H9 (cell line): ENCODE data around the gene PRRX1. TPM values are rescaled to one million over a fixed set of nuclear protein-coding genes. Genes with fewer than 3 reads are reported as not detected.

Experiments used
- DNase-seq: peaks from one replicate; pipeline ENCODE4 v3.0.0-alpha.2; 2017
- H2AFZ ChIP-seq: one replicate; pipeline ENCODE4 v1.6.1; 2013; ENCODE audit warnings: mild to moderate bottlenecking, low read length, control low read depth, moderate library complexity
- H2AK5ac ChIP-seq: 2 replicates; pipeline ENCODE4 v1.6.1; 2013; ENCODE audit warnings: low read length, control low read depth, mixed read lengths; ENCODE audit not compliant: insufficient read length
- H2BK120ac ChIP-seq: one replicate; pipeline ENCODE4 v1.6.1; 2013; ENCODE audit warnings: low read depth, mild to moderate bottlenecking, low read length, control low read depth, inconsistent platforms; ENCODE audit not compliant: poor library complexity, severe bottlenecking
- H2BK12ac ChIP-seq: 2 replicates; pipeline ENCODE4 v1.6.1; 2013; ENCODE audit warnings: low read length, control low read depth, mixed read lengths, low read depth; ENCODE audit not compliant: insufficient read length
- H2BK15ac ChIP-seq: 2 replicates; pipeline ENCODE4 v1.6.1; 2013; ENCODE audit warnings: low read depth, low read length, control low read depth
- H2BK20ac ChIP-seq: one replicate; pipeline ENCODE4 v1.6.1; 2013; ENCODE audit warnings: low read depth, mild to moderate bottlenecking, low read length, control low read depth, inconsistent platforms; ENCODE audit not compliant: poor library complexity, severe bottlenecking
- H2BK5ac ChIP-seq: 2 replicates; pipeline ENCODE4 v1.6.1; 2013; ENCODE audit warnings: low read length, control low read depth, mixed read lengths; ENCODE audit not compliant: insufficient read length
- H3K14ac ChIP-seq: 2 replicates; pipeline ENCODE4 v1.6.1; 2013; ENCODE audit warnings: low read length, control low read depth; ENCODE audit not compliant: insufficient read depth
- H3K18ac ChIP-seq: 2 replicates; pipeline ENCODE4 v1.6.1; 2013; ENCODE audit warnings: low read depth, mild to moderate bottlenecking, mixed read lengths, low read length, control low read depth; ENCODE audit not compliant: insufficient read length
- H3K23ac ChIP-seq: 2 replicates; pipeline ENCODE4 v1.6.1; 2013; ENCODE audit warnings: low read length, control low read depth, mixed read lengths, low read depth; ENCODE audit not compliant: insufficient read length
- H3K23me2 ChIP-seq: 2 replicates; pipeline ENCODE4 v1.6.1; 2013; ENCODE audit warnings: low read depth, mild to moderate bottlenecking, mixed read lengths, low read length, control low read depth; ENCODE audit not compliant: insufficient read length, poor library complexity, severe bottlenecking
- H3K27ac ChIP-seq: 2 replicates; pipeline ENCODE4 v1.5.1; 2013; ENCODE audit warnings: low read length, control low read depth, mixed read lengths, low read depth; ENCODE audit not compliant: insufficient read length
- H3K27me3 ChIP-seq: 2 replicates; pipeline ENCODE4 v1.6.1; 2013; ENCODE audit warnings: low read length, control low read depth, inconsistent platforms; ENCODE audit not compliant: insufficient read depth
- H3K4ac ChIP-seq: 2 replicates; pipeline ENCODE4 v1.6.1; 2013; ENCODE audit warnings: low read depth, mild to moderate bottlenecking, control low read depth, inconsistent platforms, low read length, moderate library complexity
- H3K4me1 ChIP-seq: 2 replicates; pipeline ENCODE4 v1.6.1; 2013; ENCODE audit warnings: low read length, control low read depth, inconsistent platforms; ENCODE audit not compliant: insufficient read depth
- H3K4me2 ChIP-seq: 2 replicates; pipeline ENCODE4 v1.6.1; 2013; ENCODE audit warnings: low read length, control low read depth, mixed read lengths; ENCODE audit not compliant: insufficient read length, insufficient read depth
- H3K56ac ChIP-seq: 2 replicates; pipeline ENCODE4 v1.6.1; 2013; ENCODE audit warnings: low read depth, mild to moderate bottlenecking, mixed read lengths, low read length, control low read depth; ENCODE audit not compliant: insufficient read length
- H3K79me1 ChIP-seq: 2 replicates; pipeline ENCODE4 v1.6.1; 2013; ENCODE audit warnings: low read depth, mild to moderate bottlenecking, moderate library complexity, low read length, control low read depth, inconsistent platforms; ENCODE audit not compliant: insufficient read depth, poor library complexity, severe bottlenecking
- H3K79me2 ChIP-seq: 2 replicates; pipeline ENCODE4 v1.6.1; 2013; ENCODE audit warnings: low read length, control low read depth, inconsistent platforms; ENCODE audit not compliant: insufficient read depth
- H3K9ac ChIP-seq: 2 replicates; pipeline ENCODE4 v1.6.1; 2013; ENCODE audit warnings: low read length, control low read depth, mixed read lengths; ENCODE audit not compliant: insufficient read length; ENCODE audit errors: extremely low read depth
- H3K9me3 ChIP-seq: one replicate; pipeline ENCODE4 v1.6.1; 2013; ENCODE audit warnings: low read depth, low read length, inconsistent platforms; ENCODE audit not compliant: control insufficient read depth
- H3T11ph ChIP-seq: one replicate; pipeline ENCODE4 v1.6.1; 2013; ENCODE audit warnings: mild to moderate bottlenecking, low read length, control low read depth, inconsistent platforms
- H4K20me1 ChIP-seq: one replicate; pipeline ENCODE4 v1.6.1; 2013; ENCODE audit not compliant: control insufficient read depth, insufficient read length, insufficient read depth
- H4K5ac ChIP-seq: 2 replicates; pipeline ENCODE4 v1.6.1; 2013; ENCODE audit warnings: low read depth, mild to moderate bottlenecking, mixed read lengths, low read length, control low read depth; ENCODE audit not compliant: insufficient read length
- H4K8ac ChIP-seq: replicated peaks from 2 replicates; pipeline ENCODE4 v1.6.1; 2013; ENCODE audit warnings: low read length, control low read depth, mixed read lengths, low read depth; ENCODE audit not compliant: insufficient read length
- H4K91ac ChIP-seq: 2 replicates; pipeline ENCODE4 v1.6.1; 2013; ENCODE audit warnings: low read depth, mild to moderate bottlenecking, moderate library complexity, mixed read lengths, low read length, control low read depth; ENCODE audit not compliant: insufficient read length
- H3K27ac Mint-ChIP-seq, 3 experiments: 2 replicates in 2 of 3; 3 replicates in 1 of 3; pipeline ENCODE4 v1.8.0; 2020 to 2021; ENCODE audit warnings: mixed read lengths in 3 of 3, mild to moderate bottlenecking in 1 of 3, moderate library complexity in 1 of 3
- H3K27me3 Mint-ChIP-seq: 2 replicates; pipeline ENCODE4 v1.8.0; 2021; ENCODE audit warnings: low read depth, mild to moderate bottlenecking, moderate library complexity, mixed read lengths
- H3K36me3 Mint-ChIP-seq, 3 experiments: 2 replicates in 2 of 3; 3 replicates in 1 of 3; pipeline ENCODE4 v1.8.0; 2020 to 2021; ENCODE audit warnings: low read depth in 3 of 3, mixed read lengths in 3 of 3; ENCODE audit not compliant: insufficient read depth in 1 of 3
- H3K4me1 Mint-ChIP-seq, 2 experiments: 2 replicates each; pipeline ENCODE4 v1.8.0; 2020; ENCODE audit warnings: mixed read lengths in 2 of 2
- H3K4me3 Mint-ChIP-seq, 2 experiments: 2 replicates in 1 of 2; 3 replicates in 1 of 2; pipeline ENCODE4 v1.8.0; 2020 to 2021; ENCODE audit warnings: mild to moderate bottlenecking in 2 of 2, mixed read lengths in 2 of 2, moderate library complexity in 1 of 2
- H3K9me3 Mint-ChIP-seq, 2 experiments: 2 replicates in 1 of 2; 3 replicates in 1 of 2; pipeline ENCODE4 v1.8.0; 2020; ENCODE audit warnings: mild to moderate bottlenecking in 2 of 2, mixed read lengths in 2 of 2, moderate library complexity in 1 of 2
- WGBS: extraction: QIAGEN DNeasy Blood & Tissue Kit; methylation state at CpG from one replicate; pipeline ENCODE4 v1.1.7; 2013; ENCODE audit warnings: missing lambda C conversion rate, low lambda C conversion rate, mixed read lengths; ENCODE audit not compliant: insufficient read length; ENCODE audit errors: extremely low coverage; 5-methylcytosine and 5-hydroxymethylcytosine counted together
- total RNA-seq: library from RNA; stranded (reverse); gene quantifications from 2 replicates; pipeline ENCODE4 v1.2.1, GENCODE V29; 2021
- TF ChIP-seq, protein P1 (sequence below): fragments of 200-600 bp; sonication (generic); conservative IDR thresholded peaks from 3 replicates; pipeline ENCODE4 v1.8.0; 2021; ENCODE audit warnings: antibody characterized with exemption, mild to moderate bottlenecking

Gene PRRX1
- total RNA-seq, 1 experiment from 2014 or later, result not detected

DNA sequence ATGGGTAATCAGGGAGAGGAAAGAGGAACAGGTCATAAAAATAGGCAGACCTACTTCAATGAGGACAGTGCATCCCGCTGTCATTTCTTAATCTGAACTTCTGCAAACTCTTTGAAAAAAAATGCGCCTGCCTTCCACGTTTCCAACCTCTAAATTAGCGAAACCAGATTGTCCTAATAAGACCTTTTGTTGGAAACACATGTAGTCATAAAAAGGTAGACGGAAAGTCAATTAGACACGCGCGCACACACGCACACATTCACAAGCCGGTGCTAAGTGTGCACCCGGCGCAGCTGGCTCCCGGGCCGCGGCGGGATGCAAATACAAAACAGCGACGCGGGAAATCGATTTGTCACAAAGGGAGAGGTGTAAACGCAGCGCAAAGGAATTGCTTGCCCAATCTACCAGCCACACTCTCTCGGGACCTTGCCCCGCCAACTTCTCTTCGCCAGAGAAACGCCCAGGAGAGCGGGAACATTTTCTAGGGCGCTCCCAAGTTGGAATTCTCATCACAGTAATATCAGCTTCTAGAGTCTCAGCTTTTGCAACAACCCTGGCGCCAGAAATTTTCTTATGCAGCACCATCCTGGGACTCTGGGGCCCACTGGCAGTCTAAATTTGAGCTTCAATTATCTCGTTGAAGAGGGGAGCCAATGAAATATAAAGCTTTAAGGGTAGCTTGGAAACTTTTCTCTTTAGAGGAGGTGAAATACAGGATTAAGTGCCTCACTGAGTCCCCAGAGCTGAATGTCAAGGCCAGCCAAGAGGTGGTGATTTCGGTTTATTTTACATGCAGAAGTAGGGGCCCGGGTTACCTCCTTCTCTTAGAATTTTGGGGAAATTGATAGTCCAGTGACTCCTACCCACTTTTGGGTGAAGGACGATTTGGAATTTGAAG is 4.5 kb downstream of the PRRX1 start:
- Histone ChIP-seq H3K9me3 (no peaks in the 10 kb centered on the region), H3K27ac (no peak overlapping the region), H3K4me2 (peak overlapping the region; percentile 9), H2BK20ac (no peak overlapping the region), H3T11ph (no peak overlapping the region), H3K79me2 (no peaks in the 10 kb centered on the region), H2AFZ (no peak overlapping the region), H3K23ac (no peak overlapping the region), H3K14ac (no peak overlapping the region), H2BK12ac (no peak overlapping the region), H4K8ac (no peak overlapping the region), H4K5ac (no peak overlapping the region), H2BK120ac (no peak overlapping the region), H3K79me1 (no peaks in the 10 kb centered on the region), H2BK5ac (no peak overlapping the region), H2BK15ac (no peak overlapping the region), H3K27me3 (peaks cover 76% of the 10 kb centered on the region), H3K23me2 (peaks cover 17% of the 10 kb centered on the region), H3K4me1 (peaks cover 2% of the 10 kb centered on the region; the same call in 1 of the 2 replicates), H3K9ac (no peak overlapping the region), H3K56ac (no peak overlapping the region), H4K91ac (no peak overlapping the region), H3K18ac (no peak overlapping the region), H3K4ac (no peak overlapping the region), H2AK5ac (no peak overlapping the region), H4K20me1 (no peaks in the 10 kb centered on the region)
- H3K27me3 Mint-ChIP-seq, result peaks cover 100% of the 10 kb centered on the region
- peaks cover 4 to 7% of the 10 kb centered on the region in 2 experiments; a peak in 4 of 5 replicates for H3K9me3 Mint-ChIP-seq
- H3K4me1 Mint-ChIP-seq, result peaks cover 50 to 58% of the 10 kb centered on the region in 2 experiments
- TF ChIP-seq, protein P1, sequence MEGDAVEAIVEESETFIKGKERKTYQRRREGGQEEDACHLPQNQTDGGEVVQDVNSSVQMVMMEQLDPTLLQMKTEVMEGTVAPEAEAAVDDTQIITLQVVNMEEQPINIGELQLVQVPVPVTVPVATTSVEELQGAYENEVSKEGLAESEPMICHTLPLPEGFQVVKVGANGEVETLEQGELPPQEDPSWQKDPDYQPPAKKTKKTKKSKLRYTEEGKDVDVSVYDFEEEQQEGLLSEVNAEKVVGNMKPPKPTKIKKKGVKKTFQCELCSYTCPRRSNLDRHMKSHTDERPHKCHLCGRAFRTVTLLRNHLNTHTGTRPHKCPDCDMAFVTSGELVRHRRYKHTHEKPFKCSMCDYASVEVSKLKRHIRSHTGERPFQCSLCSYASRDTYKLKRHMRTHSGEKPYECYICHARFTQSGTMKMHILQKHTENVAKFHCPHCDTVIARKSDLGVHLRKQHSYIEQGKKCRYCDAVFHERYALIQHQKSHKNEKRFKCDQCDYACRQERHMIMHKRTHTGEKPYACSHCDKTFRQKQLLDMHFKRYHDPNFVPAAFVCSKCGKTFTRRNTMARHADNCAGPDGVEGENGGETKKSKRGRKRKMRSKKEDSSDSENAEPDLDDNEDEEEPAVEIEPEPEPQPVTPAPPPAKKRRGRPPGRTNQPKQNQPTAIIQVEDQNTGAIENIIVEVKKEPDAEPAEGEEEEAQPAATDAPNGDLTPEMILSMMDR, result no peak
- peak overlapping the region in 1 of 2 experiments; percentile 70; a peak in 3 of 5 replicates for H3K4me3 Mint-ChIP-seq
- WGBS, result no CpG with 5 or more reads among the region's 33 CpGs
- peaks cover 0 to 2% (median 0%) of the 10 kb centered on the region in 3 experiments; a peak in 1 of 7 replicates for H3K36me3 Mint-ChIP-seq
- H3K27ac Mint-ChIP-seq, result no peak overlapping the region; a peak in 1 of 7 replicates
- DNase-seq, result peak; percentile 49
